Keratinocyte (primary cell): ENCODE measurements around the gene MIS12. TPM values are rescaled to one million over a fixed set of nuclear protein-coding genes. Genes with fewer than 3 reads are reported as not detected.

Experiments used
- DNase-seq: peaks from one replicate; pipeline ENCODE4 v3.0.0-alpha.2; 2011; ENCODE audit warnings: low read depth, missing footprints, low spot score
- FAIRE-seq: peaks from 2 replicates; lab custom pipeline; 2011; peaks lifted over from hg19 to GRCh38; lab: Jason Lieb, UNC
- H2AFZ ChIP-seq: 2 replicates; pipeline ENCODE4 v1.6.0; 2012; ENCODE audit warnings: low read length, control low read depth, inconsistent platforms; ENCODE audit not compliant: control insufficient read depth
- H3K27ac ChIP-seq: 2 replicates; pipeline ENCODE4 v1.5.1; 2011; ENCODE audit warnings: low read length; ENCODE audit not compliant: control insufficient read depth, insufficient read depth
- H3K27me3 ChIP-seq: 3 replicates; pipeline ENCODE4 v1.6.0; 2011; ENCODE audit warnings: low read length; ENCODE audit not compliant: control insufficient read depth, insufficient read depth; ENCODE audit errors: extremely low read depth
- H3K36me3 ChIP-seq, 2 experiments: 2 replicates in 1 of 2; 3 replicates in 1 of 2; pipeline ENCODE4 v1.5.1; 2011; ENCODE audit warnings: low read length in 2 of 2, mild to moderate bottlenecking in 1 of 2; ENCODE audit not compliant: control insufficient read depth in 2 of 2, insufficient read depth in 2 of 2; ENCODE audit errors: extremely low read depth in 1 of 2
- H3K4me1 ChIP-seq: 3 replicates; pipeline ENCODE4 v1.5.1; 2011; ENCODE audit warnings: low read length; ENCODE audit not compliant: control insufficient read depth, insufficient read depth; ENCODE audit errors: extremely low read depth
- H3K4me2 ChIP-seq: 3 replicates; pipeline ENCODE4 v1.6.0; 2011; ENCODE audit warnings: low read depth, low read length; ENCODE audit not compliant: control insufficient read depth, insufficient read depth; ENCODE audit errors: extremely low read depth
- H3K4me3 ChIP-seq, 3 experiments: fragments of 200-600 bp in 1 of 3; sonication (generic) in 1 of 3; 2 replicates in 2 of 3; 3 replicates in 1 of 3; pipeline ENCODE4 v1.5.1; 2011 to 2016; ENCODE audit warnings: low read length in 3 of 3, mild to moderate bottlenecking in 3 of 3, control low read depth in 2 of 3, inconsistent platforms in 1 of 3, low read depth in 1 of 3, mixed read lengths in 1 of 3, mixed run types in 1 of 3, moderate library complexity in 1 of 3; ENCODE audit not compliant: control insufficient read depth in 2 of 3, insufficient read depth in 2 of 3; ENCODE audit errors: extremely low read depth in 1 of 3
- H3K79me2 ChIP-seq: 2 replicates; pipeline ENCODE4 v1.6.0; 2012; ENCODE audit warnings: low read length; ENCODE audit not compliant: control insufficient read depth, insufficient read depth
- H3K9ac ChIP-seq: 3 replicates; pipeline ENCODE4 v1.6.0; 2011; ENCODE audit warnings: low read length; ENCODE audit not compliant: control insufficient read depth, insufficient read depth; ENCODE audit errors: extremely low read depth
- H3K9me1 ChIP-seq: 3 replicates; pipeline ENCODE4 v1.6.0; 2011; ENCODE audit warnings: low read length; ENCODE audit not compliant: control insufficient read depth, insufficient read depth; ENCODE audit errors: extremely low read depth
- H3K9me3 ChIP-seq: 2 replicates; pipeline ENCODE4 v1.5.1; 2012; ENCODE audit warnings: low read depth, low read length; ENCODE audit not compliant: control insufficient read depth
- H4K20me1 ChIP-seq: 3 replicates; pipeline ENCODE4 v1.6.0; 2011; ENCODE audit warnings: low read length; ENCODE audit not compliant: control insufficient read depth, insufficient read depth; ENCODE audit errors: extremely low read depth
- EZH2 ChIP-seq: IDR thresholded peaks from one replicate; pipeline ENCODE4 v1.6.1; 2012; ENCODE audit warnings: inconsistent platforms, mild to moderate bottlenecking, low read length, moderate library complexity
- dilution Hi-C: fragments of 300-500 bp; cut with MboI; formaldehyde crosslinking; loops from one replicate; pipeline ENCODE4 v1.7.0; 2020; ENCODE audit warnings: low sequenced_read_pairs; ENCODE audit not compliant: extremely low pct_ligation_motif_present
- polyA plus RNA-seq, 5 experiments: library from polyadenylated mRNA; depleted of rRNA in 3 of 5; stranded (reverse) in 3 of 5; stranded (forward) in 1 of 5; unstranded in 1 of 5; fragments of >200 nt; gene quantifications; 1 replicate in 1 of 5; 2 replicates in 3 of 5; 3 replicates in 1 of 5; pipeline versions ENCODE4 v1.2.1 to v1.2.3, GENCODE V29; 2011 to 2012; ENCODE audit warnings: missing spikeins in 2 of 5, low read depth in 1 of 5, low replicate concordance in 1 of 5
- TF ChIP-seq, protein P1 (sequence below), 3 experiments: IDR thresholded peaks in 1 of 3; conservative IDR thresholded peaks in 1 of 3; optimal IDR thresholded peaks in 1 of 3; 2 replicates in 2 of 3; 3 replicates in 1 of 3; pipeline versions ENCODE3 to v1.5.1; 2011; ENCODE audit warnings: low read length in 3 of 3, mild to moderate bottlenecking in 3 of 3, moderate library complexity in 2 of 3, control low read depth in 1 of 3, inconsistent platforms in 1 of 3; ENCODE audit not compliant: insufficient read depth in 2 of 3; ENCODE audit errors: extremely low read depth in 1 of 3

The MIS12 gene
- polyA plus RNA-seq, 1 donor (not counting 4 experiments of a cell fraction or from before 2014, with no cell fraction given) = 20.6 TPM

GRCh38 chr17:5514976-5515375 lies 28.6 kb downstream of the MIS12 start:
- dilution Hi-C loops = no loop called here
- FAIRE-seq (no peak), DNase-seq (no peak)
- H3K9me1 ChIP-seq = no peaks in the 10 kb centered on the region
- H3K4me3 ChIP-seq = no peak overlapping the region
- no peaks in the 10 kb centered on the region for H3K27me3 ChIP-seq
- peaks cover 17% of the 10 kb centered on the region for H3K4me1 ChIP-seq
- no peaks in the 10 kb centered on the region for H4K20me1 ChIP-seq
- H2AFZ ChIP-seq = no peak overlapping the region
- H3K79me2 ChIP-seq = no peaks in the 10 kb centered on the region
- TF ChIP-seq, protein P1, sequence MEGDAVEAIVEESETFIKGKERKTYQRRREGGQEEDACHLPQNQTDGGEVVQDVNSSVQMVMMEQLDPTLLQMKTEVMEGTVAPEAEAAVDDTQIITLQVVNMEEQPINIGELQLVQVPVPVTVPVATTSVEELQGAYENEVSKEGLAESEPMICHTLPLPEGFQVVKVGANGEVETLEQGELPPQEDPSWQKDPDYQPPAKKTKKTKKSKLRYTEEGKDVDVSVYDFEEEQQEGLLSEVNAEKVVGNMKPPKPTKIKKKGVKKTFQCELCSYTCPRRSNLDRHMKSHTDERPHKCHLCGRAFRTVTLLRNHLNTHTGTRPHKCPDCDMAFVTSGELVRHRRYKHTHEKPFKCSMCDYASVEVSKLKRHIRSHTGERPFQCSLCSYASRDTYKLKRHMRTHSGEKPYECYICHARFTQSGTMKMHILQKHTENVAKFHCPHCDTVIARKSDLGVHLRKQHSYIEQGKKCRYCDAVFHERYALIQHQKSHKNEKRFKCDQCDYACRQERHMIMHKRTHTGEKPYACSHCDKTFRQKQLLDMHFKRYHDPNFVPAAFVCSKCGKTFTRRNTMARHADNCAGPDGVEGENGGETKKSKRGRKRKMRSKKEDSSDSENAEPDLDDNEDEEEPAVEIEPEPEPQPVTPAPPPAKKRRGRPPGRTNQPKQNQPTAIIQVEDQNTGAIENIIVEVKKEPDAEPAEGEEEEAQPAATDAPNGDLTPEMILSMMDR (optimal IDR thresholded peaks at IDR 0.05 in 1 of 3, IDR thresholded peaks at IDR 0.05 in 1 of 3, conservative IDR thresholded peaks at IDR 0.05 in 1 of 3; ENCODE audit: extremely low read depth in 1 of 3, insufficient read depth in 2 of 3, low read length in 3 of 3) = no peak
- TF ChIP-seq EZH2 = no peak
- no peak overlapping the region for H3K27ac ChIP-seq
- no peak overlapping the region for H3K4me2 ChIP-seq
- no peak overlapping the region for H3K9ac ChIP-seq
- H3K36me3 ChIP-seq = peaks cover 11 to 20% of the 10 kb centered on the region in 2 experiments
- H3K9me3 ChIP-seq = no peaks in the 10 kb centered on the region

- Histone ChIP-seq H3K4me2 (peak overlapping the region; percentile 49), H3K27me3 (no peaks in the 10 kb centered on the region), H3K27ac (peak overlapping the region; percentile 54), H2AFZ (no peak overlapping the region), H4K20me1 (no peaks in the 10 kb centered on the region), H3K4me1 (peaks cover 17% of the 10 kb centered on the region), H3K9me3 (no peaks in the 10 kb centered on the region), H3K9ac (no peak overlapping the region), H3K9me1 (no peaks in the 10 kb centered on the region), H3K36me3 (peaks cover 12 to 23% of the 10 kb centered on the region in 2 experiments), H3K4me3 (no peak overlapping the region), H3K79me2 (no peaks in the 10 kb centered on the region)
- DNase-seq (peak; percentile 79), FAIRE-seq (peak; percentile 85)
- TF ChIP-seq, protein P1 (optimal IDR thresholded peaks at IDR 0.05 in 1 of 3, IDR thresholded peaks at IDR 0.05 in 1 of 3, conservative IDR thresholded peaks at IDR 0.05 in 1 of 3; ENCODE audit: extremely low read depth in 1 of 3, insufficient read depth in 2 of 3, low read length in 3 of 3) = no peak
- no peak for TF ChIP-seq EZH2
- dilution Hi-C loops = no loop called here
Observed at GRCh38 chr17:5516060-5516792, 29.9 kb downstream of the MIS12 start.
